Hematopoietic multipotent progenitor cell treated with erythropoietin and hydrocortisone succinate and interleukin-3 and kit ligand, for 15 days (in vitro differentiated cells): ENCODE data around the gene GANAB.
"Not testable (repeated sequence)": the region's sequence is repeated elsewhere in the genome, so short reads cannot be mapped to it uniquely, and the experiment has no call there.

Experiments
- DNase-seq: peaks from one replicate; pipeline ENCODE4 v3.0.0-alpha.2; 2015; ENCODE audit warnings: low spot score

Gene GANAB

DNA sequence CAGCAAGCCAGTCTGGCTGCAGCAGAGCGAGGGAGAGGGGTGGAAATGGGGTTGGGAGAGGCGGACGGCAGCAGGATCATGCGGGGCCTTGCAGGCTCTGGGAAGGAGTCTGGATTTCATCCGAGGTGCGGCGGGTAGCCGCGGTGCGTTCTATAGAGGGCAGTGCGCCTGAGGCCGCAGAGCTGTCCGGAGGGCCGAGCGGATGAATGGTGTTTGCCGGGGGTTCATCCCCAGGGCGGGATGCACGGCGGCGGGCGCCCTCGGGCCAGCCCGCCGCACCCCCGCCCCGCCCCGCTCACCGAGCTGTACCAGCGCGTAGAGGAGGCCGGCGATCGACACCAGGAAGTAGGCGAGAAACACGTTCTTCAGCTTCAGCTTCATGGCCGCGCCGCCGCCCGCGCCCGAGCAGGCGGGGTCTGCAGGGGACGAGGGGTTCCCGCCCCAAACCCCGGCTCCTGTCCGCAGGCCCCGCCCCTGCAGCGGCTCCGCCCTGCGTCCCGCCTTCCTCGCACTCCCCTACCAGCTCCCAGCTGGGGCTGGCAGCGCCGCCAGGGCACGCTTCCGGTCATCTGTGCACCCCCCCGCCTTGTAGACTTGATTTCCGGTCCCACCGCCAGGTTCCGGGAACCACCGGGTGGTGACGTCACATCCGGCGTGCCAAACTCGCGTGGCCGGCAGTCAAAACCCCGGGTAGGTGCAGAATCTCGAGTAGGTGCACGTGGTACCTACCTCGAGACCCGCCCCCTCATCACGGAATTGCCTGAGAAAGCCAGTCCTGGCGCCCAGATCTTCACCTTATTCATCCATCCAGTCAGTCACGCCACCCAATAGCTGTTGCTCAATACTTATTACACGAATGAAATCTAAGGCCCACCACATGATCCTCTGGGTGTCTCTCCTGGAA, 24.6 kb downstream of the GANAB start, which contains the start of gene B3GAT3:
Gene B3GAT3, minus strand, starts transcription at position 420 of the 904 bp plus-strand sequence. Its CDS starts 39 bp downstream, at position 381.
- DNase-seq, result peak; percentile 88

DNA sequence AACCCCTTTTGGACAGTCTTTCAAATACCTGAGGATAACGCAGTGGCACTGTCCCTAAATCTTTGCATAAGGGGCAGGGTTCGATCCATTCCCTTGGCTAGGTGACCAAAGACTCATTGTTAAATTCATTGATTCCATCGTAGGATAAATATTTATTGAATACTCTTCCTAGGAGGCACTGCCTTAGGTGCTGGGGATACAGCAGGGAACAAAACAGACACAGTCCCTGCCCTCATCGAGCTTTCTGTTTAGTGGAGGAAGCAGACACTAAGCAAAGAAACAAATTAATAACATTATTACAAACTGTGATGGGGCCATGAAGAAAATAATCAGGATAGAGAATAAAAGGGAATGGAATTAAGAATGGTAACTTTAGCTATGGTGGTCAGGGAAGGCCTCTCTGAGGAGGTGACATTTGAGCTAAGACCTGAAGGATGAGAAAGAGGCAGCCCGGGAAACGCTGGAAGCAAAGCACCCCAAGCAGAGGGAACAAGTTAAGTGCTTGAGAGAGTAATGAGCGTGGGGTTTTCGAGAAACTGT, 25.3 kb downstream of the GANAB start:
- no peak for DNase-seq

DNA sequence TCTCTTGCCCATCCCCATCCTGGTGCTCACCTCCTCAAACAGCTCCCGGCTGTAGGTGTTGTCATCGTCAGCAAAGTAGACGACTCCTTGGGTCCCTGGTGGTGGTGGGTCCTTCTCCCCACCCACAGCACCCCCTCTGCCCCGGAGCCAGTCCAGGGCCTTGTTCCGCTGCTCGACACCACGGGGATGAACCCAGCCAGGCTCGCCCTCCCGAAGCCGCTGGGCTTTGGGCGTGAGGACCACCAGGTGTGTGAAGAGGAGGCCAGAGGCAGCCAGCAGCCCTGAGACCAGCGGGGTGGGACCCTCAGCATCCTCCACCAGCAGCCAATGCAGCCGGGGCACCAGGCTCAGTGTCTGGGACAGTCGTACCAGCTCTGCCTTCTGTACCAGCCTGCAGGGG, 29.5 kb downstream of the GANAB start:
- not testable (repeated sequence) for DNase-seq

DNA sequence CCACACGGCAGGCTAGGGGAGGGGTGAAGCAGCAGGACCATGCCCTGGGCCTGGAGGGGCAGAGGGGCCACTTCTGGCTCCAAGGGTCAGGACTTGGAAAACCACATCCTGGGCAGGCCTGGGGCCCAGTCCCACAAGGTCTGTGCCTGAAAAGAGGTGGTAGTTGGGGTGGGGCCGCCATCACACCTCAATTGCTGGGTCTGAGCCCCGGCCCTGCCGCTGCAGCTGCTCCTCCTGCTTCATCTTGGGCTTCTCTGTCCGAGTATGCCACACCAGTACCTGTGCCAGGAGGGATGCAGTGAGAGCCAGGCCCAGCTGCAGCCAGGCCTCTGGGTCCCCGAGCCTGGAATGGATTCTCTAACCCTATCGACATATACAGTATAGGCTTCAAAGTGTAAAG, 30.9 kb downstream of the GANAB start:
- no peak for DNase-seq

DNA sequence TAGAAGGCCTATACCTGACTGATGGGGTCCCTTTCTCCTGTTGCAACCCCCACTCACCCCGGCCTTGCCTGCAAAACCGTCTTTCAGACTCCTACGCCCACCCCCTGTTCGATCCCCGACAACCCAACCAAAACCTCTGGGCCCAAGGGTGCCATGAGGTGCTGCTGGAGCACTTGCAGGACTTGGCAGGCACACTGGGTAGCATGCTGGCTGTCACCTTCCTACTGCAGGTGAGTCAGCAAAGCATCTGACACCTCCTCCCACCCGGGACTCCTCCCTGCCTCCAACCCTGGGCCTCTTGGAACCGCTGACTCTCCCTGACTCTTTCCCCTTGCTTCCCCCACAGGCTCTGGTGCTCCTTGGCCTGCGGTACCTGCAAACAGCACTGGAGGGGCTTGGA, 32.1 kb downstream of the GANAB start:
- DNase-seq, result peak; percentile 65

DNA sequence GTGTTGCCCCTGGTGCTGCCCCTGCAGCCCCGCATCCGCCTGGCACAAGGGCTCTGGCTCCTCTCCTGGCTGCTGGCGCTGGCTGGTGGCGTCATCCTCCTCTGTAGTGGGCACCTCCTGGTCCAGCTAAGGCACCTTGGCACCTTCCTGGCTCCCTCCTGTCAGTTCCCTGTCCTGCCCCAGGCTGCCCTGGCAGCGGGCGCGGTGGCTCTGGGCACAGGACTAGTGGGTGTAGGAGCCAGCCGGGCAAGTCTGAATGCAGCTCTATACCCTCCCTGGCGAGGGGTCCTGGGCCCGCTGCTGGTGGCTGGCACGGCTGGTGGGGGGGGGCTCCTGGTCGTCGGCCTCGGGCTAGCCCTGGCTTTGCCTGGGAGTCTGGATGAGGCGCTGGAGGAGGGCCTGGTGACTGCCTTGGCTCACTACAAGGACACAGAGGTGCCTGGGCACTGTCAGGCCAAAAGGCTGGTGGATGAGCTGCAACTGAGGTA, 33.1 kb downstream of the GANAB start:
- DNase-seq, result no peak

DNA sequence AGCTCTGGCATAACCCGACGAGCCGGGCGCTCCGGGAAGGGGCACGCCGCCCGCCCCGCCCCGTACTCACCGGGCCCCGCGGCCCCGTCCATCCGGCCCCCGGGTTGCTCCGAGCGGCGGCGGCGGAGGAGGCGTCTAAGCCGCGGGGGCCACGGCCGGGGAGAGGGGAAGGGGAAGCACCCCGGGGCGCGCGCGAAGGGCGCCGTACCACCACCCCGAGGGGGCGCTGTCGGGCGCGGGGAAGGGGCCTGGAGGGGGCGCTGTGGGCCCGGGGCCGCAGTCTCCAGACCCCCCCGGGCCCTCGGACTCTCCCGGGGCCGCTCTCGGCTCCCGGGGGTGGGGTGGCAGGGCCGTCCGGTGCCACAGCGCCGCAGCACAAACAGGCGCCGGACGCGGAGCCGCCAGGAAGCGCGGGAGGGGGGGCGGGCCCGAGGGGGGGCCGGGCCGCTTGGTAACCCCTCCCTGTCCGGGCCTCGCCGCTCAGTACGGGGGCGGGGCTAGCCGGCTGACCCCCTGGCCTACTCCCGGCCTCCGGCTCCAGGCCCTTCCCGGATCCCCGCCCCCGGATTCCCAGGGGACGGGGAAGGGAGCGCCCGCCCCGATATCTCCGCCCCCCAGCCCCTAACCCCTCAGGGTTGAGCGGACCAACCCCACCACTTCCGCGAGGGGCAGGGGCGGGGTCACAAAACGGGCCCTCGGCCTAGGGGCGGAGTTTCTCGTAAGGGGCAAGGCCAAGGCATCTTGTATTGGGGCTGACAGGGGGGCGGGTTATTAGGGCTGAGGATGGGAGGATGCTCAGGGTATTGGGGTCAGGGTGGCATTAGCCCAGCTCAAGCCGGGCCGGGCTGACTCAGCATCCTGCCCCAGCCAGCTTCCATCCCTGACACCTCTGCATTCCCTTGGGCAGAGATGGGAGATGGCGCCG, 33.8 kb downstream of the GANAB start, which contains the start of the genes EML3 and ROM1:
Gene EML3, minus strand, starts transcription at position 410 of the 925 bp plus-strand sequence. Its CDS starts 318 bp downstream, at position 92.
Gene ROM1, plus strand, starts transcription at position 892 of the 925 bp plus-strand sequence. Its CDS starts 25 bp downstream, at position 917.
- DNase-seq, result peak; percentile 68

DNA sequence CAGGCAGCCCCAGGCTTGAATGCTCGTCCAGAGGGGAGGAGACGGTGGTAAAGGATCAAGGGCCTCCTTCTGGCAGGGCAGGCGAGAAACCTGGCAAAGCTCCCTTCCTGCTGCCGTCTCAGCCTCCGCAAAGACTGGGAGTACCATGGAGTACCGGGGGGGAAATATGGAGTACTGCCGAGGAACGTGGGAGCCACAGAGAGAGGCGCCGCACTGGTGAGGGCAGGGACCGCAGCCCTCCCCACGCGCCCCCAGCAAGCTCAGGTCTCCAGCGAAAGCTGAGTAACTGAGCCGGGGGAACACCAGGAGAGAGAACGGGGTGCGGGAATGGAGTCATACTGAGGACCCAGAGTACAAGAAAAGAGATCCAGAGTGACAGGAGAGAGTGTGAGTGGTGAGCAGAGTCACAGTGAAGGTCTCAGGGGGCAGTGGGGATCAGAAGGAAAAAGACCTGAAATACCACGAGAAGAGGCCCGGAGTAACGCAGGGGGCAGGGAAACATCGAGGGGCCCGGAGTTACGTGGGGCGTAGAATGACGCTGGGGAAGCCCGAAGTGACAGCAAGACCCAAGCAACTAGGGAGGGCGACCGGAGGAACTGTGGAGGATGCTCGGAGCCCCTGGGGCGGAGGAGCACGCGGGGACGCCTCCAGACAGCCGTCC, 34.6 kb downstream of the GANAB start:
- peak; percentile 18 for DNase-seq

DNA sequence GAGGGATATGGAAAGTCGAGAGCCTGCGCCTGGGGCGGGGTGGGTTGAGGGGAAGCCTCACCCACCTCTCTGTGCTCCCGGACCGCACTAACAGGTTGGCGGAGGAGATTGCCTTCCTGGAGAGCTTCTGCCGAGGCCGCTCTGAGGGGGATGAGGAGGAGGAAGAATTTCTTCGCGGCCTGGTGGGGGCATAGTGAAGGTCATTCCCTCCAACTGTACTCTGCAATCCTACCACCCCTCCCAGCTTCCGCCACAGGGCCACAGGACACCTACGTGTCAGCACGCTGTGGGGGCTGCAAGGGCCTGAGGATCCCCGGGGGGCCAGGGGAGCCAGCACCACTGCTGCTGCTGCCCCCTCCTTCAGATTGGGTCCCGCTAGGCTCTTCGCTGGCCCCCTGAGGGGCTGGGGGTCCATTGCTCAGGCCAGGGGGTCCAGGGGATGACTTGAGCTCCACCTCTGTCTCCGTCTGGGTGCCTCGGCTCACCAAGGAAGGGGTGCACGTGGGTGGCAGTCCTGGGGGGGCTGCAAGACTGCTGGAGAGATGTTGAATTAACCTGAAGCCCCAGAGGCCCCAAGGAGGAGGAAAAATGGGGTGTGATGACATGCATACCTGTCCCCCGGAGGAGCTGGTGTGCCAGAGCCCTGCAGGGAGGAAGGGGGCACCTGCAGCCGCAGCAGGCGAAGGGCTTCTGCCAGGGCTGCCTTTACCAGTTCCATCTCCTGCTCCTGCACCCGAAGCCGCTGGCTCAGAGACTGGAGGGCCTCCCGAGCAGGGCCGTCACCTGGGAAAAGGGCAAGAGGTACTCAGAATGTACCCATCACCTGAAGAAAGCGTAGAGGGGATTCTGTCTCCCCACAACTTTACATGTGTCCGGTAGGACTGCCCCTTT, 35.4 kb downstream of the GANAB start:
- no peak for DNase-seq

DNA sequence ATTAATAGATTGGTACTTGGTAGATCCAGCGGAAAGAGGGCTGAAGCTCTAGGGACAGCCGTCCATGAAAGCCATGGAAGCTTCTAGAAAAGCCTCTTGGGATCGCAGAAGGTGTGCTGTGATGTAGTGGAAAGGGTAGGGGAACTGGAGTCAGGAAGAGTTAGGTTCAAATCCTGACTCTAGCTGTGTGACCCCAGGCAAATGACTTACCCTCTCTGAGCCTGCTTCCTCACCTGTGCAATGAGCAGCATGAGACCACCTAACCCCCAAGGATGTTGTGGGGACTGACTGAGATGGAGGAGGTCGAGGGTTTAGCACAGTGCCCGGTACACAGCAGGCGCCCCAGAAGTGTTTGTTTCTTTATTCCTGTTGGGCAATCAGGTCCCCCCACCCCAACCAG, 36.0 kb downstream of the GANAB start:
- no peak for DNase-seq

DNA sequence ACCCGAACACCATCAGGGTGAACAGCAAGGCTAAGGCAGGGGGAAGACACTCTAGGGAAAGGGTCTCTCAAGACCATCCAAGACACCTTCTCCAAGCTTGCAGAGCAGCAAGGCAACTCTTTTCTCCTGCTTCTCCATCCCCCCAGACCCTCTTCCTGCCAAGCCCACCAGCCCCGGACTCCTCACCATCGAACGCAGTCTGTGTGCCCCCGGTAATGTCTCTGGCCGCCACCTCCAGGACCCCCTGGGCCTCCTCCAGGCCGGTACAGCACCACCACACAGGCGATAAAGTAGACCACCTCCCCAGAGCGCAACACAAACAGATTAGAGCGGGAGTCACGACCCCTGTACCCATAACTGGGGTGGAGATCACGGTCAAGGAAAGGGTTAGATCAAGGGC, 37.6 kb downstream of the GANAB start:
- no peak for DNase-seq

DNA sequence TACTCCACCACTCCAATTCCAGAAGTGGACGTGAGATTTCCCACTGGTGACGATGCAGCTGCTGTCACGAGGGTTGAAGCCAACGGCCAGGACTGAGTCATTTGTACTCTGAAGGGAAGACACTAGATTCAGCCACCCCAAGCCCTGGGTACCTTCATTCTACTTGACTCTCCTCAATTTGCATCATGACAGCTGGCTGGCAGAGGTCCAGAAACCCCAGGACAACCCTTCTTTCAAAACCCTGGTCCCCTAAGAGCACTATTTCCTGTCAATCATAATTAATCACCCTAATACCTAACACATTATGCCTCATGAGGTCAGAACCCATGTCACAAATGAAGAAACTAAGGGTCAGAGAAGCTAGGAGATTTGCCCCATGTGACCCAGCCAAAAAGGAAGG, 38.7 kb downstream of the GANAB start:
- DNase-seq, result no peak

DNA sequence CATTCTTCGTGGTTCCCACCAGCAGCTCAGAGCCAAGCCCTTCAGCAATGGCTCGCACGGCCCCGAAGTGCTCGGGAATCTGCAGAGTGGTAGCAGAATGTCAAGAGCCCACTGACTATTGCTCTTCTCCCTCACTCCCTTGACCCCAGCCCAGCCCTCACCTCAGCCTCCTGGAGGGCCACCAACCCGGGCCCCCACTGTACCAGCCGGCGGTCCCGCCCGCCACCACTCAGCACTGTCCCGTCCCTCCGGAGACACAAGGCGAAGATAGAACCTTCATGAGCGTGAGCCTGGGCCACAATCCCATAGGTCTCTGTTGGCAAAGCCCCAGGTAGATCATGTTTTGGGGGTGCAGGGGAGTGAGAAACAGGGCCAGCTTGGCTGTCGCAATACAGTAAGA, 40.5 kb downstream of the GANAB start:
- no peak for DNase-seq

DNA sequence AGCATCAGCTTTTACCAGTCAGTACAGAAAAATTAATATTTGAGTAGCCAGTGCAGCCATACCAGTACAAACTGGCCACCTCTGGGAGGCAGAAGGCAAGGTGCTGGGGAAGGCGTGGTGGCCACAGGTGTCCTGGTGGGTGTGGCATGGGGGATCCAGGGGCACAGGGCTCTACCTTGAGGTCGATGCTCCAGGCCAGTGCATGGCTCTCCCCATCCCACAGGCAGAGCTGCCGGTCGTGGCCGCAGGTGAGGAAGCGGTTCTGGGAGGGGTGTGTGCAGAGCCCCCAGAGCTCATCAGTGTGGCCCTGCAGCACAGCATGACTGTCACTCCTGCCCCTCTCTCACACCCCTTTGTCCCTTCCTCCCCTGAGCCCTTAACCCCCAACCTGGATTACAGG, 40.9 kb downstream of the GANAB start:
- no peak for DNase-seq

DNA sequence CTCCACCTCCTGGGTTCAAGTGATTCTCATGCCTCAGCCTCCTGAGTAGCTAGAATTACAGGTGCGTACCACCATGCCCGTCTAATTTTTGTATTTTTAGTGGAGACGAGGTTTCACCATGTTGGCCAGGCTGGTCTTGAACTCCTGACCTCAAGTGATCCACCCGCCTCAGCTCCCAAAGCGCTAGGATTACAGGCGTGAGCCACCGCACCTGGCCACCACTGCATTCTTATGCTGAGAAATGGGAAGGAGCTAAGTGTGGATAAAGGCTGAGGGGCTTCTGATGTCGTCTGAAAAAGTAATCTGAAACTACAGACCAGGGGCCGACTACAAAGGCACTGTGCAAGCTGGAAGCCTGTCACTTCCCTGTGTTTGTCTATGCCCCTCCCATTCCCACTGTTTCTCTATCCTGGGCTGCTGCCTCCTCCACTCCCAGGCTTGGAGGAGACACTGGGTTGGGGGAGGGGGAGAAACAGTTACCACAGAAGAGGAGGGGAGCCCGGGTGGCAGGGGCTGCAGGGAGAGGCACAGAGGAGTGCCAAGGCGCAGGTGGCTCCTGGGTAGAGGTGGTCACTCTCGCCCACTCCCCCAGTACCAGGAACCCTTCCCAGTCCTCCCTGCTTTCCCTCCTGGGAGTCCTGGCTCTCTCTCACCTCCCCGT, 41.8 kb downstream of the GANAB start:
- DNase-seq, result no peak

DNA sequence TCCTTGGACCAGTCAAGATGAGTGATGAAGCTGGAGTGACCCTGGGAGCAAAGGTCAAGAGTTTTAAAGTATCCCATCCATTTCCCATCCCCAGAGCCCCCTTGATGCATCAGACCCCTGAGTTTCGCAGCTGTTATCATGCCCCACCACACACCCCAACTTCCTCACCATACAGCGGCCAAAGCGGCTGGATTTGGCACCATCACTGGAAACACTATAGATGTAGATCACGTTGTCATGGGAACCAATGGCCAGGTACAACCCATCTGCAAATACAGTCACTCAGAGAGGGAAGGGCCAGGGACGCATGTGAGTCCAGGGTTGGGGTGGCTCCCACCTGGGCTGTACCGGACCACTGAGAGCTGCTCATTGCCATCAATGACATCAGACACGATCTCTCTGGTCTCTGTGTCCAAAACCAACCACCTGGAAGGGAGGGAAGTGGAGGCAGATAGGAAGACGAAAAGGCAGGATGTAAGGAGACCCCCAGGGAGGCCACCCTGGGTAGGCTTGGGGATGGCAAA, 42.6 kb downstream of the GANAB start:
- DNase-seq, result no peak

DNA sequence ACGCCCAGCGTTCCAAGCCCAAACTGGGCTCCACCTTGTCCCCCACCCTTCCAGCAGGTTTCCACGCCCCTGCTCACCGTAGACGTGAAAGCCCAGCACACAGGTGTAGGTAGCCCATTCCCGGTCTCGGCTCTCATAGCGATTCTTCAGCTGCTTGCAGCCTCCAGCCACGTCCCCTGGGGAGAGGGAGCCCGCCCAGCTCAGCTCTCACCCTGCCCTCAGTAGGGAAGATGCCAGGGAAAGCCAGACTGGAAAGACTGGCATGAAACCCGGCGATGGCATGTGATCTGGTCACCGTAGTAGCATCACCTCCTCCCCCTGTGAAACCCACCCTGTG, 43.4 kb downstream of the GANAB start:
- no peak for DNase-seq

DNA sequence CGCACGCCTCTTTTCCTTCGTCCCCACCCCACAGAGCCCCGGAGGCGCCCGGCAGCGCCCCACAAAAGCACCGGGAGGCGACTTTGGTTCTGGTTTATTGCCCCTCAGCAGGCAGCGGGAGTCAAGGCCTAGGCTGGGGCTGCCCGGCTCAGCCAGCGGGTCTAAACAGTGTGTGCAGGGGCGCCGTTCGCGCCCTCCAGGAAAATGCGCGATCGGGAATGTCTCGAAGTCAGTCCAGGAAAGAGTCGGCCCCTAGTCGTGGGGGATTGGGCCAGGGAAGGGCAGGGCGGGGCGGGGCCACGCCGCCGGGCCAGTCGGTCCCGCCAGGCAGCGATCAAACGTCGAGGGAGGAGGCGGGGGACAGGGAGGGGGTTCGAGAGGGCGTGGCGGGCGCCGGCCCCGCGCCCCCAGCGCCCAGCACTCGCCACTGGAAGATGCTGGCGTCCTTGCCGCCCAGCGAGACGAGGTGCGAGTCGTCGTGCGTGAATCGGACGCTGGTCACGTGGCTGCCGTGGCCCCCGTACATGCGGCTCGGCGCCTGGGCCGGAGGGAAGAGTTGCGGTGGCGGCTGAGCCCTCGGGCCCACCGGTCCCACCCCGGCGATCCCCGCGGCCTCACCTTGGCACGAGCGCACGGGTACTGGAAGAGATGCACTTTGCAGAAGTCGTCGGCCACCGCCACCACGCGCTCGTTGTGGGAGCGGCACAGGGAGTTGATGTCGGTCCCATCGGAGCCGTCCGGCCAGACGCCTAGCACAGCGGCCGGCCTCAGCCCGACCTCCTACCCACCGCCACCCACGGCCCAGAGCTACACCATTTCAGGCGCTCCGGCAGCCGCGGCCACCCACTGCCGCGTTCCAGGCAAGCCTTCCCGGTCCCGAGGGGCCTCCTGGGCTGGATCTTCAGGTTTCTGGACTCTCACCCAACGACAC, 44.0 kb downstream of the GANAB start:
- no peak for DNase-seq
